ENCODE measurements around the gene SLC50A1. TPM values are rescaled to one million over a fixed set of nuclear protein-coding genes. Genes with fewer than 3 reads are reported as not detected.

SLC50A1 gene
- total RNA-seq, 6 experiments from 2014 or later, result 23.5 to 36.4 (median 29.5) TPM

GRCh38 chr1:155173478-155174323, 38.0 kb downstream of the SLC50A1 start, which contains the start of gene TRIM46:
Gene TRIM46, plus strand, starts transcription at chr1:155173849. Its CDS starts 118 bp downstream, at chr1:155173967.
- peak; percentile 40 for DNase-seq
- peaks cover 34% of the 10 kb centered on the region for H3K4me1 Mint-ChIP-seq (ENCODE audit: low read depth)
- TF ChIP-seq, protein P1, sequence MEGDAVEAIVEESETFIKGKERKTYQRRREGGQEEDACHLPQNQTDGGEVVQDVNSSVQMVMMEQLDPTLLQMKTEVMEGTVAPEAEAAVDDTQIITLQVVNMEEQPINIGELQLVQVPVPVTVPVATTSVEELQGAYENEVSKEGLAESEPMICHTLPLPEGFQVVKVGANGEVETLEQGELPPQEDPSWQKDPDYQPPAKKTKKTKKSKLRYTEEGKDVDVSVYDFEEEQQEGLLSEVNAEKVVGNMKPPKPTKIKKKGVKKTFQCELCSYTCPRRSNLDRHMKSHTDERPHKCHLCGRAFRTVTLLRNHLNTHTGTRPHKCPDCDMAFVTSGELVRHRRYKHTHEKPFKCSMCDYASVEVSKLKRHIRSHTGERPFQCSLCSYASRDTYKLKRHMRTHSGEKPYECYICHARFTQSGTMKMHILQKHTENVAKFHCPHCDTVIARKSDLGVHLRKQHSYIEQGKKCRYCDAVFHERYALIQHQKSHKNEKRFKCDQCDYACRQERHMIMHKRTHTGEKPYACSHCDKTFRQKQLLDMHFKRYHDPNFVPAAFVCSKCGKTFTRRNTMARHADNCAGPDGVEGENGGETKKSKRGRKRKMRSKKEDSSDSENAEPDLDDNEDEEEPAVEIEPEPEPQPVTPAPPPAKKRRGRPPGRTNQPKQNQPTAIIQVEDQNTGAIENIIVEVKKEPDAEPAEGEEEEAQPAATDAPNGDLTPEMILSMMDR (IDR thresholded peaks at IDR 0.05), result peak; percentile 61
- H3K4me3 Mint-ChIP-seq, result peak within 1 kb of the TSS; percentile 93
- H3K27me3 Mint-ChIP-seq (ENCODE audit: insufficient read depth), result peaks cover 2% of the 10 kb centered on the region; the same call in 1 of the 2 replicates
- peaks cover 14% of the 10 kb centered on the region for H3K36me3 Mint-ChIP-seq (ENCODE audit: low read depth)
- H3K27ac Mint-ChIP-seq, result peak within 1 kb of the TSS; percentile 97
- no peaks in the 10 kb centered on the region for H3K9me3 Mint-ChIP-seq

DNA sequence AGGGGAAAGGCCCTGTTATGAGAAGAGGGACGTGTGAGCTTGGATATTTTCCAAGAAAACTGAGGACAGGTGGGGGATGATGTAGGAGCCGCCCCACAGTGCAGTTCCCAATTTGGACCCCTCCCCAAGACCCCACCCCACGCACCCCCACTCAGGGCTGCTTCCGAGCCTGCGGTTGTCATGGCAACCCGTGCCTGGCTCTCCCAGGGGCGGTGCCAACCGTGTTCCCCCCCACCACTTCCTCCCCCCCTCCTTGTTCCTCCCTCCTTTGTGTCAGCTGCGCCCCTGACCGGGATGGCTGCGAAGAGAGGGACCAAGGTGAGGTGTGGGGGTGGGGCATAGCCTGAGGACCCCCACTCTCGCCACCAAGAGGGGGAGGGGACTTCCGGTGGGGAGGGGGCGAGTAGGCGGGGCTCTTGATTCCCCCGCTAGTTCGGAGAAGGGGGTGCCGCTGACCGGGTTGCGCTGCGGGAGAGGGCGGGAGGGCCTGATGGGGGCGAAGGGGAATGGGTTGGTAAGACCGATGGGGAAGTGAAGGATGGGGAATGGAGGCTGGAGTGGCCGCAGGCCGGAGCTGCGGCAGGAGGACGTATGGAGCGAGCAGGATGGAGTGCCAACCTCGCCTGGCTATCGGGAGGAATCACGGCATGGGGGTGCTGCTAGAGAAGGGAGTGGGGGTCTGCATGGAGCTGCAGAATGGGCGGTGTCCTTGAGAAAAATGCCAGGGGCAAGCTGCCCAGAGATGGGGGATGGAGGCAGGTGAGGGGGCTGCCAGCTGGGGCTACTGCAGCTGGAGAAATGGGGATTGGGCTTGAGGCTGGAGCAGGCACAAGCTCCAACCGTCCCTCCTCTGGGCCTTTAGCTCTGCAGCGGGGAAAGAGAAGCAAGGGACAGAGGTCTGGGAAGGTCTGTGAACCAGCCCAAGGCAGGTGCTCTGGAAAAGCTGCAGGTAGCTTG, 39.0 kb downstream of the SLC50A1 start:
- H3K4me1 Mint-ChIP-seq (ENCODE audit: low read depth), result peaks cover 34% of the 10 kb centered on the region
- no peak for DNase-seq
- peak overlapping the region; percentile 97 for H3K27ac Mint-ChIP-seq
- peaks cover 2% of the 10 kb centered on the region; the same call in 1 of the 2 replicates for H3K27me3 Mint-ChIP-seq (ENCODE audit: insufficient read depth)
- TF ChIP-seq, protein P1 (IDR thresholded peaks at IDR 0.05), result no peak
- H3K9me3 Mint-ChIP-seq, result no peaks in the 10 kb centered on the region
- H3K4me3 Mint-ChIP-seq, result peak overlapping the region; percentile 93
- H3K36me3 Mint-ChIP-seq (ENCODE audit: low read depth), result peaks cover 13% of the 10 kb centered on the region

GRCh38 chr1:155175281-155175926, 39.8 kb downstream of the SLC50A1 start:
- Mint-ChIP-seq H3K27me3 (ENCODE audit: insufficient read depth) (peaks cover 2% of the 10 kb centered on the region; the same call in 1 of the 2 replicates), H3K9me3 (no peaks in the 10 kb centered on the region), H3K36me3 (ENCODE audit: low read depth) (peaks cover 11% of the 10 kb centered on the region), H3K4me1 (ENCODE audit: low read depth) (peaks cover 34% of the 10 kb centered on the region), H3K4me3 (peak overlapping the region; percentile 93), H3K27ac (no peak overlapping the region)
- TF ChIP-seq, protein P1 (IDR thresholded peaks at IDR 0.05), result no peak
- DNase-seq, result no peak

DNA sequence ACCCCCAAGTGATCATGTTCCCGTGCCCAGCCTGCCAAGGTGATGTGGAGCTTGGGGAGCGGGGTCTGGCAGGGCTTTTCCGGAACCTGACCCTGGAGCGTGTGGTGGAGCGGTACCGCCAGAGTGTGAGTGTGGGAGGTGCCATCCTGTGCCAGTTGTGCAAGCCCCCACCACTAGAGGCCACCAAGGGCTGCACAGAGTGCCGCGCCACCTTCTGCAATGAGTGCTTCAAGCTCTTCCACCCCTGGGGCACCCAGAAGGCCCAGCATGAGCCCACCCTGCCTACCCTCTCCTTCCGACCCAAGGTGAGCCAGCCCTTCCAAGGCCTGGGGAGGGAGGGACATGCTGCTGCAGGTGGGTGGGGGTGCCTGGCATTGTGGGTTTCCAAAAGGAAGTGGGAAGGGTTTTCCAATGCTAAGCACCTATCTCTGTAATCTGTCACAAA, 40.3 kb downstream of the SLC50A1 start:
- peaks cover 2% of the 10 kb centered on the region; the same call in 1 of the 2 replicates for H3K27me3 Mint-ChIP-seq (ENCODE audit: insufficient read depth)
- no peaks in the 10 kb centered on the region for H3K9me3 Mint-ChIP-seq
- no peak overlapping the region for H3K27ac Mint-ChIP-seq
- TF ChIP-seq, protein P1 (IDR thresholded peaks at IDR 0.05), result no peak
- no peak overlapping the region for H3K4me3 Mint-ChIP-seq
- H3K4me1 Mint-ChIP-seq (ENCODE audit: low read depth), result peaks cover 34% of the 10 kb centered on the region
- DNase-seq, result no peak
- peaks cover 11% of the 10 kb centered on the region for H3K36me3 Mint-ChIP-seq (ENCODE audit: low read depth)

Measured in HFFc6 (cell line).